ENCODE results near the gene TSPAN18.

- no peak for TF ChIP-seq CTCF (IDR thresholded peaks at IDR 0.05)
- TF ChIP-seq POLR2A (IDR thresholded peaks at IDR 0.05): no peak
Measured at GRCh38 chr11:44702889-44703288, 23.9 kb upstream of the TSPAN18 start.

Data from tibial nerve (tissue), 3 donors.